Astrocyte of the spinal cord (primary cell): ENCODE measurements around the gene GPX6.
"Not testable (repeated sequence)": the region's sequence is repeated elsewhere in the genome, so short reads cannot be mapped to it uniquely, and the experiment has no call there.

Experiments used
- DNase-seq: peaks from one replicate; pipeline ENCODE4 v3.0.0; 2011; ENCODE audit warnings: low read depth, low spot score
- H3K4me3 ChIP-seq: 2 replicates; pipeline ENCODE4 v1.5.1; 2011; ENCODE audit warnings: low read depth, mild to moderate bottlenecking, low read length, moderate library complexity
- CTCF ChIP-seq: IDR thresholded peaks from 2 replicates; pipeline ENCODE4 v1.5.1; 2012; ENCODE audit warnings: low read depth, mild to moderate bottlenecking, low read length, inconsistent platforms
- in situ Hi-C: cut with HindIII; loops from 2 replicates; pipeline ENCODE4 v1.10.0; 2017; ENCODE audit warnings: low sequenced_read_pairs

GPX6 gene

GRCh38 chr6:28486533-28486932 lies 29.1 kb downstream of the GPX6 start:
- DNase-seq, result no peak
- H3K4me3 ChIP-seq, result no peak overlapping the region
- no peak for TF ChIP-seq CTCF
- in situ Hi-C loops, result no loop called here

GRCh38 chr6:28485482-28485881 lies 30.1 kb downstream of the GPX6 start:
- no peak for TF ChIP-seq CTCF
- in situ Hi-C loops, result no loop called here
- no peak overlapping the region for H3K4me3 ChIP-seq
- DNase-seq, result no peak

GRCh38 chr6:28480253-28480932 lies 35.2 kb downstream of the GPX6 start:
- TF ChIP-seq CTCF, result no peak
- DNase-seq, result no peak
- H3K4me3 ChIP-seq, result no peak overlapping the region
- in situ Hi-C loops, result no loop called here

- in situ Hi-C loops, result no loop called here
- TF ChIP-seq CTCF, result no peak
- no peak for DNase-seq
- no peak overlapping the region for H3K4me3 ChIP-seq
Observed at GRCh38 chr6:28478518-28478917, 37.1 kb downstream of the GPX6 start.

GRCh38 chr6:28474441-28475219 lies 41.0 kb downstream of the GPX6 start:
- TF ChIP-seq CTCF, result no peak
- in situ Hi-C loops, result no loop called here
- DNase-seq, result peak; percentile 90
- H3K4me3 ChIP-seq, result peak overlapping the region; percentile 56

GRCh38 chr6:28469153-28469745 lies 46.3 kb downstream of the GPX6 start:
- H3K4me3 ChIP-seq, DNase-seq, in situ Hi-C loops: not testable (repeated sequence)

- no peak for TF ChIP-seq CTCF
- no peak overlapping the region for H3K4me3 ChIP-seq
- in situ Hi-C loops, result no loop called here
- DNase-seq, result no peak
Observed at GRCh38 chr6:28468056-28468455, 47.5 kb downstream of the GPX6 start.
